Motor neuron (in vitro differentiated cells): ENCODE measurements around the gene DENND1A. TPM values are rescaled to one million over a fixed set of nuclear protein-coding genes. Genes with fewer than 3 reads are reported as not detected.

Experiments
- ATAC-seq, 8 experiments: fragments of 200-7000 bp; cut with Tn5 transposase; replicated peaks in 6 of 8; 2 replicates each; pipeline ENCODE4 v1.8.0; 2021; ENCODE audit warnings: mild to moderate bottlenecking in 8 of 8, moderate library complexity in 8 of 8
- H3K27ac ChIP-seq, 2 donors: fragments of 250-450 bp; sonication (Bioruptor Pico); 2 replicates each; pipeline ENCODE4 v1.9.0; 2021; ENCODE audit warnings: antibody characterized with exemption in 2 of 2, mild to moderate bottlenecking in 2 of 2, moderate library complexity in 1 of 2
- H3K4me1 ChIP-seq, 2 donors: fragments of 250-450 bp; sonication (Bioruptor Pico); replicated peaks in 1 of 2; 2 replicates each; pipeline ENCODE4 v1.6.1; 2021; ENCODE audit warnings: antibody characterized with exemption in 2 of 2, mild to moderate bottlenecking in 2 of 2, moderate library complexity in 1 of 2
- H3K4me3 ChIP-seq, 5 donors: fragments of 250-450 bp; sonication (Bioruptor Pico); 2 replicates each; pipeline ENCODE4 v1.9.0; 2021; ENCODE audit warnings: antibody characterized with exemption in 5 of 5, mild to moderate bottlenecking in 5 of 5, moderate library complexity in 4 of 5
- WGBS, 10 experiments: fragments of 450-650 bp; shearing (Covaris generic); methylation state at CpG; one replicate each; pipeline ENCODE4 v1.0.0; 2022; 5-methylcytosine and 5-hydroxymethylcytosine counted together
- in situ Hi-C, 9 experiments: fragments of 400-800 bp; cut with MboI; loops; one replicate each; pipeline ENCODE4 v1.15.0; 2021; ENCODE audit warnings: low sequenced_read_pairs in 9 of 9, low pct_unique_long_range_greater_than_20kb in 2 of 9; ENCODE audit not compliant: unreplicated experiment in 9 of 9
- total RNA-seq, 8 experiments: library from RNA; unstranded; fragments of 300-600 nt; gene quantifications; 2 replicates each; pipeline versions ENCODE4 v1.2.3 to v1.2.4, GENCODE V29; 2022

Gene DENND1A
- total RNA-seq, 8 experiments from 2014 or later: 9.2 to 27.8 (median 13.8) TPM

GRCh38 chr9:123397975-123398374 lies 532.0 kb downstream of the DENND1A start:
- no peak for ATAC-seq
- in situ Hi-C loops: loop anchor here in 1 of 9 experiments (25.0 kb wide), 1 partner anchor 639 kb away; no protein-coding TSS in a partner anchor

DNA sequence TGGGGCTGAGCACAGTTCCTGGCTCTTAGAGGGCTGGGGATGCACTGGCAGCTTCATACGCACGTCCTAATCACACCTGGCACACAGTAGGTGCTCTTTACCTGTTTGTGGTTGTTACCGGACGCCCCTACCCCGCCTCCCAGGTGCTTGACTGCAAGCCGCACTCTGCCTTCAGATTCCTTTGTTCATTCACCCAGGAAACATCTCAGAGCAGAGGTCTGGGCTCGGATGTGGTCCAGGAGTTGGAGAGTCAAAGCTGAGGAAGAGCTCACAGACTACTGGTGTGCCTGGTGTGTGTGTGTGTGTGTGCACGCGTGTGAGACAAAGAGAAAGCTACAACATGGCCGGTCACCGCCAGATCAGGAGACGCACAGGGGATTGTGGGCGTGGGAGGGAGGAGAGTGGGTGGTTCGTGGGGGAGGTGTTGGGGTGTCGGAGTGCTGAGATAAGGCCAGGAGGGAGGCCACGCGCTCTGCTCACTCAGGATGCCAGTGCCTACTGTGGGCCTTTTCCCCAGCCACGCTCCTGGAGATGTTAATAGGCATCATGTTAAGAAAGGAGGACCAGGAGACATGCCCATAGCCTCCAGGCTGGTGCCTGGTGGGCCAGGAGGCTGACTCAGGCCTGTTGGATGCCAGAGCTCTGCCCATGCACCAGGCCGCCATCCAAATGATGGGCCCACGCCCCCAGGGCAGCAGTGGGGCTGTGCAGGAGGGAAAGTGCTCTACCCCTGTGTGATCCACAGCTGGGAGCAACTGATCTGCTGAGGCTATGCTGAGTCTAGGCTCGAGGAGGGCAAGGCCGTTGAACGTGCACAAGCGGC lies 534.0 kb downstream of the DENND1A start:
- in situ Hi-C loops: loop anchor here in 1 of 9 experiments (25.0 kb wide), 1 partner anchor 641 kb away; no protein-coding TSS in a partner anchor
- ATAC-seq: peak in 7 of 8 experiments; percentile 14 to 61 (median 44)
- Histone ChIP-seq H3K27ac (no peak overlapping the region), H3K4me3 (no peak overlapping the region), H3K4me1 (peaks cover 10 to 13% of the 10 kb centered on the region in 2 donors)
- WGBS, 10 experiments: 80 to 93% (median 84%) methylated on average over 1 to 8 of the region's 24 CpGs; no CpG with 5 or more reads in 7 of the 10 experiments

More at GRCh38 chr9:123397975-123398374, 532.0 kb downstream of the DENND1A start:
- peaks cover 17 to 23% of the 10 kb centered on the region in 2 donors for H3K4me1 ChIP-seq
- H3K27ac ChIP-seq: no peak overlapping the region
- no peak overlapping the region for H3K4me3 ChIP-seq
- WGBS, 10 experiments: 78 to 100% (median 92%) methylated on average over 1 to 3 of the region's 4 CpGs; no CpG with 5 or more reads in 6 of the 10 experiments

GRCh38 chr9:123395276-123395688 lies 534.6 kb downstream of the DENND1A start:
- WGBS, 10 experiments: 14 to 75% (median 60%) methylated on average over 1 to 2 of the region's 5 CpGs; no CpG with 5 or more reads in 5 of the 10 experiments
- in situ Hi-C loops: loop anchor here in 1 of 9 experiments (25.0 kb wide), 1 partner anchor 642 kb away; no protein-coding TSS in a partner anchor

DNA sequence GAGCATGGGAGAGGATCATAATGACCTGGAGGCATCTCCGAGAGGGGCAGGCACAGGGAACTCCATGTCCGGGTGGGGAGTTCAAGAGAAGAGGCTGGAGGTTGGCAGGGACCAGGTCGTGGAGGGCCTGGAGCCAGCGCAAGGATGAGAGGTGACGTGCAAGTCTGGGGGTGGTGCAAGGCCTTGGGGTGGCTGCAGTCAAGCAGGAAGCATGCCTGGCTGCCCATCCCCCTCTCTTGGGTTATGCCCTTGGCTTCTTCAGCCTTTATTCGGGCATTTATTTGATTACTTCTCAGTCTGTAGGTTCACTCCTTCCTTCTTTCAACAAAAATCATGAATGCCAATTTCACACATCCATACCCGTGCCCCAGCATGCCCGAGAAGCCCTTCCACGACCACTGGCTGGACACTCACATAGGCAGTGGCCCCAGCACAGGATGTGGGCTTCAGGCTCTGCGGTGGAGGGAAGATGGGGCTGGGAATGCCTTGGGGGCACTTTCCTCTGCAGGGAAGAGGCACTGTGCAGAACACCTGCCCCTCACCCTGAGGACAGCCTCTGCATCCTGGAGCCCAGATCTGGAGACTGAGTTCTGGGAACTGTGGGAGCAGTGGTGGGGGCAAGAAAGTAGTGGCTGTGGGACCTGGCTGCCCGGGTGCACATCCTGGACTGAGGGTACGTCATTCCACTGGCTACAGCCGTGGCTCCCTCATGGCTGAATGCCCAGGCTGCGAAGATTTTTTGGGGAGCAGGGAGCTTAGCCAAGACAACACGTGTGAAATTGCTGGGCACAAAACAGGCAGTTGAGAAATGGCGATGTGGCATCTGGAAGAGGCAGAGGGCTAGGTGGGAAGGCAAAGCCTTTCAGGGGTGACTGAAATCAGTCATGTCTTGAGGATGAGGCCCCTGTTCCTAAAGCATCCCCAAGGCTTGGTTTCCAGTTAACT lies 535.4 kb downstream of the DENND1A start:
- in situ Hi-C loops: loop anchor here in 1 of 9 experiments (25.0 kb wide), 1 partner anchor 643 kb away; no protein-coding TSS in a partner anchor
- no peak for ATAC-seq
- Histone ChIP-seq H3K4me1 (peaks cover 10 to 21% of the 10 kb centered on the region in 2 donors), H3K4me3 (no peak overlapping the region), H3K27ac (peak overlapping the region in 1 of 2 donors; percentile 20)
- 60 to 94% (median 78%) methylated on average over 1 to 12 of the region's 16 CpGs; no CpG with 5 or more reads in 2 of the 10 experiments for WGBS, 10 experiments

More at GRCh38 chr9:123395276-123395688, 534.6 kb downstream of the DENND1A start:
- Histone ChIP-seq H3K4me3 (no peak overlapping the region), H3K4me1 (peaks cover 10 to 14% of the 10 kb centered on the region in 2 donors), H3K27ac (peak overlapping the region in 1 of 2 donors; percentile 20)
- peak in 7 of 8 experiments; percentile 41 to 83 (median 79) for ATAC-seq

DNA sequence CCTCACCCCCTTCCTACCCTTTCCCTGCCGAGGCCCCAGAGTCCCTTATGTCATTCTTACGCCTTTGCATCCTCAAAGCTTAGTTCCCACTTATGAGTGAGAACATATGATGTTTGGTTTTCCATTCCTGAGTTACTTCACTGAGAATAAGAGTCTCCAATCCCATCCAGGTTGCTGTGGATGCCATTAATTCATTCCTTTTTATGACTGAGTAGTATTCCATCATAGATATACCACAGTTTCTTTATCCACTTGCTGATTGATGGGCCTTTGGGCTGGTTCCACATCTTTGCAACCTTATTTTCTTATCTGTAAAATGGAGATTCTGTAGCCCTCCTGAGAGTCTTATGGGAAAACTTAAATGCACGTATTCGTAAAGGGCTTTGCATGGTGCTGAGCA lies 537.1 kb downstream of the DENND1A start:
- in situ Hi-C loops: loop anchor here in 1 of 9 experiments (25.0 kb wide), 1 partner anchor 644 kb away; no protein-coding TSS in a partner anchor
- WGBS, 10 experiments: 77 to 100% (median 100%) methylated on average over 1 to 4 of the region's 4 CpGs
- Histone ChIP-seq H3K4me1 (peaks cover 13 to 28% of the 10 kb centered on the region in 2 donors), H3K4me3 (no peak overlapping the region), H3K27ac (no peak overlapping the region)
- no peak for ATAC-seq

- no peak overlapping the region for H3K27ac ChIP-seq
- in situ Hi-C loops: loop anchor here in 1 of 9 experiments (25.0 kb wide), 1 partner anchor 645 kb away; no protein-coding TSS in a partner anchor
- WGBS, 10 experiments: 75 to 100% (median 92%) methylated on average over 2 to 28 of the region's 28 CpGs; no CpG with 5 or more reads in 2 of the 10 experiments
- ATAC-seq: no peak
- no peak overlapping the region for H3K4me3 ChIP-seq
- H3K4me1 ChIP-seq: peaks cover 13 to 33% of the 10 kb centered on the region in 2 donors
Observed at GRCh38 chr9:123391946-123392345, 538.0 kb downstream of the DENND1A start.

- 63 to 100% (median 80%) methylated on average over 1 to 5 of the region's 5 CpGs; no CpG with 5 or more reads in 1 of the 10 experiments for WGBS, 10 experiments
- H3K4me1 ChIP-seq: peaks cover 13 to 33% of the 10 kb centered on the region in 2 donors
- no peak overlapping the region for H3K27ac ChIP-seq
- in situ Hi-C loops: loop anchor here in 1 of 9 experiments (25.0 kb wide), 1 partner anchor 646 kb away; no protein-coding TSS in a partner anchor
- H3K4me3 ChIP-seq: no peak overlapping the region
- ATAC-seq: no peak
Observed at GRCh38 chr9:123391233-123391632, 538.7 kb downstream of the DENND1A start.

GRCh38 chr9:123390337-123391135 lies 539.4 kb downstream of the DENND1A start:
- in situ Hi-C loops: loop anchor here in 1 of 9 experiments (25.0 kb wide), 1 partner anchor 647 kb away; no protein-coding TSS in a partner anchor
- WGBS, 10 experiments: 87 to 93% methylated on average over 3 to 5 of the region's 23 CpGs; no CpG with 5 or more reads in 8 of the 10 experiments
- ATAC-seq: no peak
- Histone ChIP-seq H3K27ac (no peak overlapping the region), H3K4me3 (no peak overlapping the region), H3K4me1 (peaks cover 9 to 30% of the 10 kb centered on the region in 2 donors)

GRCh38 chr9:123389698-123390097 lies 540.2 kb downstream of the DENND1A start:
- 32 to 75% (median 68%) methylated on average over 2 to 12 of the region's 12 CpGs; no CpG with 5 or more reads in 3 of the 10 experiments for WGBS, 10 experiments
- H3K27ac ChIP-seq: no peak overlapping the region
- peaks cover 2 to 23% of the 10 kb centered on the region in 2 donors for H3K4me1 ChIP-seq
- ATAC-seq: peak in 2 of 8 experiments; percentile 2 to 25
- in situ Hi-C loops: loop anchor here in 1 of 9 experiments (25.0 kb wide), 1 partner anchor 648 kb away; no protein-coding TSS in a partner anchor
- H3K4me3 ChIP-seq: no peak overlapping the region

DNA sequence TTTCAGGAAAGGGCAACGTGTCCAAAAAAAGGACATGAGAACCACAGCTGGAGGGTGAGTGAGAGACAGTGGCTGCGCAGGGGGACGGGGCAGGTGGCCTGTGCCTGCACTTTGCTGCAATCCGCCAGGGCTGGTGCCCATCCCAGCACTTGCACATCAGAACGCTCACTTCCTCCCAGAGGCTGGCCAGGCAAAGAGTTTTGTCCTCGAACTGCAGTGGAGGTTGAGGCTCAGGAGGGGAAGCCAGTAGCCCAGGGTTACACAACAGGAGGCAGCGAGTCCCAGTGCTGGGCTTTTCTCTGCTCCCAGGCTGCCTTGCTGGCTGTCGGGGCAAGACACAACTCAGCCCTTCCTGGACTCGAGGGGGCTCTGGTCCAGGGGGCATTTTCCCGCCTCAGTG lies 540.9 kb downstream of the DENND1A start:
- Histone ChIP-seq H3K4me1 (peaks cover 2 to 20% of the 10 kb centered on the region in 2 donors), H3K4me3 (no peak overlapping the region), H3K27ac (no peak overlapping the region)
- in situ Hi-C loops: loop anchor here in 1 of 9 experiments (25.0 kb wide), 1 partner anchor 648 kb away; no protein-coding TSS in a partner anchor
- ATAC-seq: peak in 3 of 8 experiments; percentile 5 to 12 (median 6)
- 33 to 90% (median 71%) methylated on average over 1 to 8 of the region's 10 CpGs; no CpG with 5 or more reads in 4 of the 10 experiments for WGBS, 10 experiments

DNA sequence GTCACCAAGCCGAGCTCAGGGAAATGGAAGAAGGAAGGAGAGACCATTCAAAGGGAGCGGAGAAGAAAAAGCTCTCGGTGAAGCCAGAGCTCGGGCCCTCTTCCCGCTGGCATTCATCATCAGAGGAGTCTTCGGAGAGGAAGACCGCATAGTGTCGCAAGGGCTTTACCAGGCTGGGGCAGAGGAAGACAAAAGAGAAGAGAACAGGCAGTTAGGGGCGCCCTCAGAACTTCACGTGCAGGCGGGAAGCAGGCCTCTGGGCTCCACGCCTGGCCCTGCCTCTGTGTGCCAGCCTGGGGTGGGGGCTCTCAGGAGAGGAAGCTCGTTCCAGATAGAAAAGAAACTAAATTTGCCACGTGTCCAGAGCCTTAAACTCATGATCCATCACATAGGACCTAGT lies 542.2 kb downstream of the DENND1A start:
- 15 to 91% (median 72%) methylated on average over 1 to 13 of the region's 14 CpGs; no CpG with 5 or more reads in 2 of the 10 experiments for WGBS, 10 experiments
- Histone ChIP-seq H3K4me1 (peaks cover 2 to 22% of the 10 kb centered on the region in 2 donors), H3K4me3 (no peak overlapping the region), H3K27ac (no peak overlapping the region)
- peak in 1 of 8 experiments; percentile 6 for ATAC-seq
- in situ Hi-C loops: loop anchor here in 1 of 9 experiments (25.0 kb wide), 1 partner anchor 650 kb away; no protein-coding TSS in a partner anchor
